IMR-90 (cell line): Measurements from ENCODE around the gene ERGIC1. TPM values are rescaled to one million over a fixed set of nuclear protein-coding genes. Genes with fewer than 3 reads are reported as not detected.

Source experiments
- ATAC-seq: fragments of 200-7000 bp; cut with Tn5 transposase; 2 replicates; pipeline ENCODE4 v1.9.1; 2020; ENCODE audit warnings: low read depth, mild to moderate bottlenecking, moderate library complexity
- BruUV-seq: library from RNA; stranded (reverse); fragments of 400-500 nt; replicated peaks from 2 replicates; lab custom pipeline; 2021; lab: Mats Ljungman, UMichigan
- CTCF ChIA-PET: fragments of 300-600 bp; formaldehyde crosslinking; extraction: SDS; loops from one replicate; lab custom pipeline; 2021; ENCODE audit warnings: antibody characterized with exemption; lab: Yijun Ruan, JAX
- POLR2A ChIA-PET: fragments of 300-600 bp; sonication (Branson Sonifier 250); formaldehyde crosslinking; loops from one replicate; lab custom pipeline; 2022; ENCODE audit warnings: antibody characterized with exemption; ENCODE audit not compliant: unreplicated experiment; lab: Charles Lee
- DNase-seq: peaks from one replicate; pipeline ENCODE4 v3.0.0; 2013
- H2AFZ ChIP-seq: replicated peaks from 2 replicates; pipeline ENCODE3; 2013; ENCODE audit warnings: low read length, mild to moderate bottlenecking; ENCODE audit not compliant: poor library complexity
- H2AK5ac ChIP-seq: 2 replicates; pipeline ENCODE4 v1.6.1; 2013; ENCODE audit warnings: low read depth, low read length, inconsistent platforms
- H2AK9ac ChIP-seq: replicated peaks from 2 replicates; pipeline ENCODE3; 2013; ENCODE audit warnings: mild to moderate bottlenecking, low read depth, low read length, moderate library complexity; ENCODE audit not compliant: poor library complexity
- H2BK120ac ChIP-seq: 2 replicates; pipeline ENCODE4 v1.6.1; 2013; ENCODE audit warnings: low read depth, low read length, inconsistent platforms
- H2BK15ac ChIP-seq: 3 replicates; pipeline ENCODE4 v1.6.1; 2013; ENCODE audit warnings: low read depth, low read length, inconsistent platforms
- H2BK20ac ChIP-seq: 2 replicates; pipeline ENCODE4 v1.6.1; 2013; ENCODE audit warnings: low read depth, mild to moderate bottlenecking, inconsistent platforms, low read length, moderate library complexity
- H2BK5ac ChIP-seq: 2 replicates; pipeline ENCODE4 v1.6.1; 2013; ENCODE audit warnings: mild to moderate bottlenecking, low read depth, low read length, inconsistent platforms; ENCODE audit not compliant: poor library complexity, severe bottlenecking
- H3K14ac ChIP-seq: replicated peaks from 2 replicates; pipeline ENCODE4 v1.6.1; 2013; ENCODE audit warnings: low read depth, low read length, inconsistent platforms
- H3K18ac ChIP-seq: 2 replicates; pipeline ENCODE4 v1.6.1; 2013; ENCODE audit warnings: low read depth, low read length, control low read depth
- H3K23ac ChIP-seq: 2 replicates; pipeline ENCODE4 v1.6.1; 2013; ENCODE audit warnings: low read depth, low read length, inconsistent platforms
- H3K27ac ChIP-seq: 2 replicates; pipeline ENCODE4 v1.5.1; 2013; ENCODE audit warnings: mild to moderate bottlenecking, control low read depth, low read length; ENCODE audit not compliant: insufficient read depth
- H3K27me3 ChIP-seq: 2 replicates; pipeline ENCODE4 v1.6.1; 2013; ENCODE audit warnings: low read length; ENCODE audit not compliant: control insufficient read depth, insufficient read depth
- H3K36me3 ChIP-seq: 2 replicates; pipeline ENCODE4 v1.6.1; 2013; ENCODE audit warnings: low read length, mixed read lengths; ENCODE audit not compliant: control insufficient read depth, insufficient read depth
- H3K4ac ChIP-seq: 2 replicates; pipeline ENCODE4 v1.6.1; 2013; ENCODE audit warnings: low read depth, low read length, inconsistent platforms
- H3K4me1 ChIP-seq: 2 replicates; pipeline ENCODE4 v1.6.1; 2013; ENCODE audit warnings: low read length, mixed read lengths; ENCODE audit not compliant: control insufficient read depth, insufficient read depth
- H3K4me2 ChIP-seq: 2 replicates; pipeline ENCODE4 v1.6.1; 2013; ENCODE audit warnings: low read depth, mild to moderate bottlenecking, control low read depth, low read length, moderate library complexity
- H3K4me3 ChIP-seq: 2 replicates; pipeline ENCODE4 v1.5.1; 2013; ENCODE audit warnings: low read depth, mild to moderate bottlenecking, control low read depth, low read length, moderate library complexity; ENCODE audit not compliant: insufficient read depth
- H3K56ac ChIP-seq: 2 replicates; pipeline ENCODE4 v1.6.1; 2013; ENCODE audit warnings: low read length, inconsistent platforms; ENCODE audit not compliant: insufficient read depth; ENCODE audit errors: extremely low read depth
- H3K79me1 ChIP-seq, 2 experiments: 2 replicates each; pipeline ENCODE4 v1.6.1; 2013; ENCODE audit warnings: low read length in 2 of 2, inconsistent platforms in 1 of 2, low read depth in 1 of 2
- H3K9ac ChIP-seq: 2 replicates; pipeline ENCODE4 v1.6.1; 2013; ENCODE audit warnings: low read depth, low read length, control low read depth
- H3K9me1 ChIP-seq: 2 replicates; pipeline ENCODE4 v1.6.1; 2013; ENCODE audit warnings: low read length, inconsistent platforms; ENCODE audit not compliant: insufficient read depth
- H3K9me3 ChIP-seq: 2 replicates; pipeline ENCODE4 v1.6.1; 2013; ENCODE audit warnings: low read length; ENCODE audit not compliant: control insufficient read depth, insufficient read depth
- H4K20me1 ChIP-seq: 2 replicates; pipeline ENCODE4 v1.6.1; 2013; ENCODE audit warnings: low read length, inconsistent platforms; ENCODE audit not compliant: insufficient read depth
- H4K5ac ChIP-seq: 2 replicates; pipeline ENCODE4 v1.6.1; 2013; ENCODE audit warnings: mild to moderate bottlenecking, low read depth, low read length, control low read depth
- H4K8ac ChIP-seq, 2 experiments: 2 replicates each; pipeline ENCODE4 v1.6.1; 2013; ENCODE audit warnings: low read depth in 2 of 2, low read length in 2 of 2, control low read depth in 1 of 2, inconsistent platforms in 1 of 2
- H4K91ac ChIP-seq: 2 replicates; pipeline ENCODE4 v1.6.1; 2013; ENCODE audit warnings: low read depth, low read length, inconsistent platforms; ENCODE audit not compliant: insufficient read depth
- CEBPB ChIP-seq: IDR thresholded peaks from 2 replicates; pipeline ENCODE4 v1.6.1; 2012; ENCODE audit warnings: low read depth, low read length, improper control_type of control experiment
- CHD1 ChIP-seq: IDR thresholded peaks from 2 replicates; pipeline ENCODE4 v1.6.1; 2012; ENCODE audit warnings: low read depth, low read length, improper control_type of control experiment
- MAZ ChIP-seq: IDR thresholded peaks from 2 replicates; pipeline ENCODE4 v1.6.1; 2012; ENCODE audit warnings: low read depth, mild to moderate bottlenecking, low read length, improper control_type of control experiment, moderate library complexity, borderline replicate concordance
- RAD21 ChIP-seq: IDR thresholded peaks from 2 replicates; pipeline ENCODE4 v1.6.1; 2012; ENCODE audit warnings: low read length, improper control_type of control experiment
- RFX5 ChIP-seq: IDR thresholded peaks from 2 replicates; pipeline ENCODE4 v1.8.0; 2012; ENCODE audit warnings: low read depth, mild to moderate bottlenecking, low read length, moderate library complexity
- USF2 ChIP-seq: fragments of 150-350 bp; IDR thresholded peaks from 2 replicates; pipeline ENCODE4 v1.6.1; 2017; ENCODE audit warnings: mild to moderate bottlenecking, antibody characterized with exemption, low read length, low read depth
- WGBS, 2 experiments: methylation state at CpG; one replicate each; pipeline versions ENCODE4 v1.1.5 to v1.1.7; 2013; ENCODE audit warnings: missing lambda C conversion rate in 2 of 2; ENCODE audit not compliant: insufficient read length in 1 of 2; ENCODE audit errors: extremely low coverage in 2 of 2; 5-methylcytosine and 5-hydroxymethylcytosine counted together
- dilution Hi-C: fragments of 300-500 bp; cut with HindIII; formaldehyde crosslinking; loops from one replicate; pipeline ENCODE4 v1.14.3; 2018; ENCODE audit warnings: low sequenced_read_pairs; ENCODE audit not compliant: unreplicated experiment
- in situ Hi-C: fragments of 300-500 bp; cut with MboI; formaldehyde crosslinking; loops from 3 replicates; pipeline ENCODE4 v1.14.3; 2019; ENCODE audit warnings: low sequenced_read_pairs, inconsistent platforms, mixed read lengths
- intact Hi-C: fragments of 100-400 bp; cut with micrococcal nuclease; formaldehyde crosslinking; loops from 2 replicates; pipeline ENCODE4 v1.10.0; 2022
- polyA plus RNA-seq, 3 experiments: library from polyadenylated mRNA; depleted of rRNA; stranded (reverse); fragments of >200 nt; gene quantifications; 2 replicates each; pipeline ENCODE4 v1.2.3, GENCODE V29; 2012; ENCODE audit warnings: low replicate concordance in 1 of 3
- total RNA-seq: library from RNA; depleted of rRNA; stranded (reverse); fragments of >200 nt; gene quantifications from 2 replicates; pipeline ENCODE4 v1.2.3, GENCODE V29; 2012

Gene ERGIC1
- total and polyA plus RNA-seq, 2 of the 4 experiments (the other 2 are of a cell fraction), result 134 to 192 TPM

- Histone ChIP-seq H2BK5ac (peak overlapping the region; percentile 48), H3K4me1 (peaks cover 23% of the 10 kb centered on the region), H4K5ac (no peak overlapping the region), H3K9me3 (no peaks in the 10 kb centered on the region), H3K4me3 (no peak overlapping the region), H2AK9ac (peak overlapping the region; percentile 44), H3K27me3 (no peaks in the 10 kb centered on the region), H2AK5ac (peak overlapping the region; percentile 93), H2BK120ac (peak overlapping the region; percentile 87), H3K27ac (peak overlapping the region; percentile 29; the same call in 1 of the 2 replicates), H2AFZ (no peak overlapping the region), H2BK15ac (peak overlapping the region; percentile 18; the same call in 1 of the 3 replicates), H4K91ac (peak overlapping the region; percentile 94), H3K4ac (peak overlapping the region; percentile 90), H4K20me1 (no peaks in the 10 kb centered on the region), H4K8ac (peak overlapping the region in 1 of 2 experiments; percentile 67; a peak in 2 of 4 replicates), H3K9me1 (peaks cover 34% of the 10 kb centered on the region), H3K18ac (no peak overlapping the region), H3K14ac (peak overlapping the region; percentile 70), H3K79me1 (peaks cover 19 to 77% of the 10 kb centered on the region in 2 experiments; a peak in 3 of 4 replicates), H2BK20ac (peak overlapping the region; percentile 84), H3K4me2 (no peak overlapping the region), H3K9ac (no peak overlapping the region), H3K36me3 (peaks cover 27% of the 10 kb centered on the region), H3K23ac (peak overlapping the region; percentile 73; the same call in 1 of the 2 replicates), H3K56ac (0 out of 2 replicates have a peak overlapping the region, but pooled peaks have one; percentile 30)
- no peak for DNase-seq
- 96% methylated on average over 5 of the region's 6 CpGs; no CpG with 5 or more reads in 1 of the 2 experiments for WGBS, 2 experiments
- in situ Hi-C loops (loop anchor here (10.0 kb wide), 1 partner anchor 470 kb away; no protein-coding TSS in a partner anchor), intact Hi-C loops (loop anchor here (5.0 to 10.0 kb wide), 2 partner anchors 418 to 470 kb away; no protein-coding TSS in a partner anchor), dilution Hi-C loops (no loop called here)
- CTCF ChIA-PET, result no interaction called here
- no peak for TF ChIP-seq USF2
- no peak for TF ChIP-seq CHD1
- TF ChIP-seq RFX5, result no peak
- no peak for TF ChIP-seq MAZ
- TF ChIP-seq CEBPB, result no peak
- no peak for TF ChIP-seq RAD21
- BruUV-seq, result no TSS peak
- no peak for ATAC-seq
- POLR2A ChIA-PET, result no interaction called here
Observed at GRCh38 chr5:172945151-172945550, 111.1 kb downstream of the ERGIC1 start.
